ENCODE data around the gene ROR2.

GRCh38 chr9:91522481-91522880, 427.5 kb downstream of the ROR2 start:
- no peak for TF ChIP-seq CTCF (IDR thresholded peaks at IDR 0.05)
- TF ChIP-seq POLR2A (IDR thresholded peaks at IDR 0.05): no peak
